Heart left ventricle (tissue), 16 donors: ENCODE data around the gene KPNA6. TPM values are rescaled to one million over a fixed set of nuclear protein-coding genes. Genes with fewer than 3 reads are reported as not detected.
A peak's percentile ranks its signal among the peaks of the same experiment; 100 is the strongest.

ENCODE experiments used
- ATAC-seq, 4 donors: fragments of 200-7000 bp; cut with Tn5 transposase; one replicate each; pipeline ENCODE4 v1.9.1; 2020 to 2022; ENCODE audit warnings: moderate library complexity in 4 of 4, mild to moderate bottlenecking in 3 of 4, moderate number of reproducible peaks in 1 of 4
- DNase-seq, 5 donors: peaks; one replicate each; pipeline ENCODE4 v3.0.0-alpha.2; 2020
- H3K27ac ChIP-seq, 12 donors: fragments of 200-600 bp; sonication (generic) in 4 of 12; one replicate each; pipeline versions ENCODE4 v1.5.0 to v1.8.0; 2016 to 2022; ENCODE audit warnings: mild to moderate bottlenecking in 2 of 12
- H3K27me3 ChIP-seq, 9 donors: fragments of 200-600 bp; sonication (generic) in 2 of 9; one replicate each; pipeline versions ENCODE4 v1.5.1 to v1.8.0; 2016 to 2022; ENCODE audit warnings: mild to moderate bottlenecking in 3 of 9
- H3K36me3 ChIP-seq, 9 donors: fragments of 200-600 bp; sonication (generic) in 2 of 9; one replicate each; pipeline versions ENCODE4 v1.5.0 to v1.8.0; 2018 to 2022; ENCODE audit warnings: mild to moderate bottlenecking in 2 of 9
- H3K4me1 ChIP-seq, 12 donors: fragments of 200-600 bp; sonication (generic) in 4 of 12; one replicate each; pipeline versions ENCODE4 v1.5.0 to v1.8.0; 2016 to 2022; ENCODE audit warnings: mild to moderate bottlenecking in 3 of 12
- H3K4me3 ChIP-seq, 12 donors: fragments of 200-600 bp; sonication (generic) in 4 of 12; one replicate each; pipeline versions ENCODE4 v1.5.0 to v1.8.0; 2017 to 2022; ENCODE audit warnings: mild to moderate bottlenecking in 9 of 12, moderate library complexity in 4 of 12
- H3K9me3 ChIP-seq, 12 donors: fragments of 200-600 bp; sonication (generic) in 4 of 12; one replicate each; pipeline versions ENCODE4 v1.5.0 to v1.8.0; 2016 to 2022; ENCODE audit warnings: mild to moderate bottlenecking in 1 of 12
- CTCF ChIP-seq, 12 donors: fragments of 200-600 bp; sonication (generic) in 4 of 12; IDR thresholded peaks; one replicate each; pipeline versions ENCODE4 v1.5.0 to v1.8.0; 2018 to 2022; ENCODE audit warnings: antibody characterized with exemption in 12 of 12, mild to moderate bottlenecking in 5 of 12
- POLR2A ChIP-seq, 2 donors: fragments of 450-650 bp; IDR thresholded peaks; one replicate each; pipeline ENCODE4 v1.6.1; 2017; ENCODE audit warnings: antibody characterized with exemption in 2 of 2, mild to moderate bottlenecking in 2 of 2, moderate library complexity in 2 of 2
- WGBS, 4 donors: extraction: QIAGEN DNeasy Blood & Tissue Kit in 2 of 4; methylation state at CpG; one replicate each; pipeline versions ENCODE4 v1.1.5 to v1.1.7; 2013 to 2018; 5-methylcytosine and 5-hydroxymethylcytosine counted together
- intact Hi-C, 10 donors: fragments of 100-400 bp; cut with DNase I; formaldehyde crosslinking; loops; one replicate each; pipeline versions ENCODE4 v1.11.1 to v1.14.2; 2022
- polyA plus RNA-seq, 2 donors: library from polyadenylated mRNA; stranded (reverse); fragments of 200-250 nt; gene quantifications; one replicate each; pipeline ENCODE4 v1.2.3, GENCODE V29; 2013
- total RNA-seq, 9 donors: library from RNA; depleted of rRNA in 2 of 9; stranded (reverse); fragments of >200 nt in 2 of 9; fragmentation: NEBNext Ultra II Directional in 3 of 9; extraction: Animal tissue kit (Norgen Biotek cat#: 25700) in 3 of 9; gene quantifications; one replicate each; pipeline versions ENCODE4 v1.1.0 to v1.2.4, GENCODE V29; 2016 to 2023
- donor health status: ischemic (EF 13 %, LVEDD 7.1; RV severe dilation, severe dysfunction).
- donor health status: healthy with polysubstance abuse.
- donor health status: DM: no; HTN: yes; CAD: no.
- donor health status: DM: no; HTN: no; CAD: no.
- donor health status: ischemic (EF 25% LVEDD 6.9; RV normal size, moderate dysfunction).
- donor health status: ischemic (EF 25% LVEDD 5.7; RV mildly dilated, moderate dysfunction).
- donor health status: healthy.
- donor health status: DM: yes; HTN: yes; CAD: no.
- donor health status: ischemic (EF 35%, LVEDD 5.7; RV mildly dilated, moderate dysfunction).
- donor health status: nonischemic (EF 11% LVEDD 7.7; RV severe dilation, severe dysfunction).
- donor health status: DM: yes; HTN: yes; CAD: no.
- donor health status: PGD.
- donor health status: ischemic (EF 29% LVEDD 5.4; RV normal size, mild dysfunction).
- donor health status: nonischemic (EF 23%, LVEDD 6.1; RV moderate dilation, normal function).

KPNA6 gene
- total and polyA plus RNA-seq, 11 donors = 10.2 to 99.2 (median 75.2) TPM

GRCh38 chr1:32220746-32221580 is 113.1 kb downstream of the KPNA6 start:
- no peaks in the 10 kb centered on the region for H3K27me3 ChIP-seq
- H3K36me3 ChIP-seq = peaks cover 0 to 71% (median 46%) of the 10 kb centered on the region in 9 donors
- no peak for TF ChIP-seq POLR2A (IDR thresholded peaks at IDR 0.05)
- no peak for TF ChIP-seq CTCF (IDR thresholded peaks at IDR 0.05)
- ATAC-seq (no peak), DNase-seq (no peak)
- H3K27ac ChIP-seq = peak overlapping the region in 3 of 12 donors; percentile 72 to 97 (median 94)
- H3K4me3 ChIP-seq = peak overlapping the region in 11 of 12 donors; percentile 64 to 95 (median 78)
- intact Hi-C loops = loop anchor here in 5 of 10 donors (5.0 to 10.0 kb wide), 4 partner anchors 71 to 174 kb away; partner anchors contain the start of genes BSDC1 (in 2 of the 5), HDAC1 (in 1 of the 5) and MARCKSL1 (in 1 of the 5)
- peaks cover 13 to 38% (median 25%) of the 10 kb centered on the region in 12 donors for H3K4me1 ChIP-seq
- no peaks in the 10 kb centered on the region for H3K9me3 ChIP-seq
- WGBS, 4 donors = 82 to 94% (median 85%) methylated on average over 4 of the region's 4 CpGs

DNA sequence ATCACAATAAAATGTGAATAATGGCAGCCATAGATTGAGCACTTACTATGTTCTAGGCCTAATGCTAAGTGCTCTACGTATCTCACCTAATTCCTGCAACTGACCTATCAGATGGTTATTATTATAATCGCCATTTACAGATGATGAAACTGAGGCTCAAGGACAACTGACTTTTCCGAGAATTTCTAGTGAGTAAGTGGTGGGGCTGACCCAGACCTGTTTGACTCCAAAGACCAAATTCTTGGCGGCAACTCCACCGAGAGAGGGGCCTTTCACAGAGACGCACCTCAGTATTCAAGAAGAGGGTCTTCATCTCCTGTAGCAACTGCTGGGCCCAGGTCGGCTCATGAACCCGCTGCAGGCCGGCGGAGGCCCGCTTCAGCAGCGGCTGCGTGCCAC is 113.7 kb downstream of the KPNA6 start:
- ATAC-seq (no peak), DNase-seq (no peak)
- Histone ChIP-seq H3K36me3 (peaks cover 0 to 71% (median 46%) of the 10 kb centered on the region in 9 donors), H3K4me1 (peaks cover 13 to 32% (median 25%) of the 10 kb centered on the region in 12 donors), H3K4me3 (peak overlapping the region; percentile 64 to 95 (median 80)), H3K27me3 (no peaks in the 10 kb centered on the region), H3K27ac (peak overlapping the region; percentile 3 to 97 (median 86)), H3K9me3 (no peaks in the 10 kb centered on the region)
- WGBS, 4 donors = 5 to 10% (median 8%) methylated on average over 13 of the region's 13 CpGs
- TF ChIP-seq CTCF (IDR thresholded peaks at IDR 0.05) (no peak), POLR2A (IDR thresholded peaks at IDR 0.05) (no peak)
- intact Hi-C loops = loop anchor here in 5 of 10 donors (5.0 to 10.0 kb wide), 4 partner anchors 71 to 173 kb away; partner anchors contain the start of genes BSDC1 (in 2 of the 5), HDAC1 (in 1 of the 5) and MARCKSL1 (in 1 of the 5)

DNA sequence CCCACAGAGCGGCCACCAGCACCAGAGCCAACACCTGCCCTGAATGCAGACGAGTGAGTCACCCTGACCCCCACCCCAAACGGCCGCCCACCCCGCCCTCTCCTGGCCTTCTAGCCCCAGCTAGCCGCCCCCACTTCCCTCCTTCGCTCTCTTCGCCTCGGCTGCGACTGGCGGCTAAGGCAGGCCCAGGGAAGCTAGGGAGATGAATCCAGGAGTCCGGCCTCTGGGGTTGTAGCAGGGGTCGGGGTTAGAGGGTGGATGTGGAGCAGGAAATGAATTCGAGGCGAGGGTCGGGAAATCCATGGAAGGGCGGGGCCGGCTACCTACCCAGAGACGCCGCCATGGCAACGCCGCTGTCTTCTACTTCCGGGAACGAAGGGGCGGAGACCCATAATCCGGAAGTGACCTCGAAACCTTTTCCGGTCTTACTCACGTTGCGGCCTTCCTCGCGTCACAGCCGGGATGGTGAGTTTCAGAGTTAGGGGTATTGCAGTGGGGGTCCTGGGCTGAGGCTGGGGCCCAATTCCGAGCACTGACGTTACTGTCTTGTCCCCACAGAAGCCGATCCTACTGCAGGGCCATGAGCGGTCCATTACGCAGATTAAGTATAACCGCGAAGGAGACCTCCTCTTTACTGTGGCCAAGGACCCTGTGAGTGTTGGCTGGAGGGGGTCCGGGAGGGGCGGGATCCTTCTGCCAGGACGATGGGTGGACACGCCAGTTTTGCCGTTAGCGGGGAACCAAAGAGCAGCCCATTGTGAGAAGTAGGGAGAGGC is 114.3 kb downstream of the KPNA6 start, which contains the start of the genes EIF3I and TMEM234:
TSS of gene EIF3I (plus strand) at position 428 of the 776 bp plus-strand sequence. CDS start at position 463, 35 bp downstream.
TSS of gene TMEM234 (minus strand) at position 374 of the 776 bp plus-strand sequence. CDS start at position 343, 31 bp downstream.
- H3K9me3 ChIP-seq = no peaks in the 10 kb centered on the region
- 0 to 1% (median 1%) methylated on average over 31 to 46 of the region's 46 CpGs for WGBS, 4 donors

More for the DNA sequence above, 114.3 kb downstream of the KPNA6 start, which contains the start of the genes EIF3I and TMEM234:
- Histone ChIP-seq H3K36me3 (peaks cover 0 to 71% (median 46%) of the 10 kb centered on the region in 9 donors), H3K4me3 (peak within 1 kb of the TSS; percentile 64 to 95 (median 80)), H3K4me1 (peaks cover 13 to 29% (median 25%) of the 10 kb centered on the region in 12 donors), H3K27ac (peak within 1 kb of the TSS; percentile 39 to 97 (median 86)), H3K27me3 (no peaks in the 10 kb centered on the region)
- intact Hi-C loops = loop anchor here in 5 of 10 donors (5.0 to 10.0 kb wide), 4 partner anchors 70 to 173 kb away; partner anchors contain the start of genes BSDC1 (in 2 of the 5), HDAC1 (in 1 of the 5) and MARCKSL1 (in 1 of the 5)
- TF ChIP-seq POLR2A (IDR thresholded peaks at IDR 0.05) = peak; percentile 58 to 77
- TF ChIP-seq CTCF (IDR thresholded peaks at IDR 0.05) = no peak
- DNase-seq (peak; percentile 94), ATAC-seq (peak; percentile 94 to 97 (median 96))
